Lower lobe of right lung (tissue), 2 donors: ENCODE data around the gene SND1. TPM values are rescaled to one million over a fixed set of nuclear protein-coding genes. Genes with fewer than 3 reads are reported as not detected.

Experiments used
- ATAC-seq, 2 donors: fragments of 200-7000 bp; cut with Tn5 transposase; one replicate each; pipeline ENCODE4 v1.9.1; 2020 to 2022; ENCODE audit warnings: mild to moderate bottlenecking in 2 of 2, moderate library complexity in 2 of 2
- DNase-seq: peaks from one replicate; pipeline ENCODE4 v3.0.0-alpha.2; 2020
- H3K27ac ChIP-seq: fragments of 200-600 bp; one replicate; pipeline ENCODE4 v1.8.0; 2022
- H3K27me3 ChIP-seq: fragments of 200-600 bp; one replicate; pipeline ENCODE4 v1.8.0; 2022; ENCODE audit warnings: low read depth
- H3K36me3 ChIP-seq: fragments of 200-600 bp; one replicate; pipeline ENCODE4 v1.8.0; 2022; ENCODE audit warnings: mild to moderate bottlenecking
- H3K4me1 ChIP-seq: fragments of 200-600 bp; one replicate; pipeline ENCODE4 v1.8.0; 2022
- H3K4me3 ChIP-seq: fragments of 200-600 bp; one replicate; pipeline ENCODE4 v1.8.0; 2022; ENCODE audit warnings: mild to moderate bottlenecking
- H3K9me3 ChIP-seq: fragments of 200-600 bp; one replicate; pipeline ENCODE4 v1.8.0; 2022
- intact Hi-C: fragments of 100-400 bp; cut with DNase I; formaldehyde crosslinking; loops from one replicate; pipeline ENCODE4 v1.11.0; 2022
- total RNA-seq: library from RNA; stranded (reverse); fragmentation: NEBNext Ultra II Directional; extraction: Animal tissue kit (Norgen Biotek cat#: 25700); gene quantifications from one replicate; pipeline ENCODE4 v1.2.1, GENCODE V29; 2021
- TF ChIP-seq, protein P1 (sequence below): fragments of 200-600 bp; IDR thresholded peaks from one replicate; pipeline ENCODE4 v1.8.0; 2022; ENCODE audit warnings: antibody characterized with exemption, mild to moderate bottlenecking
- donor health status: DM: no; HTN: yes; CAD: no; lungs with severe emphysema.

Gene SND1
- total RNA-seq, 1 donor from 2014 or later, result 142 TPM

DNA sequence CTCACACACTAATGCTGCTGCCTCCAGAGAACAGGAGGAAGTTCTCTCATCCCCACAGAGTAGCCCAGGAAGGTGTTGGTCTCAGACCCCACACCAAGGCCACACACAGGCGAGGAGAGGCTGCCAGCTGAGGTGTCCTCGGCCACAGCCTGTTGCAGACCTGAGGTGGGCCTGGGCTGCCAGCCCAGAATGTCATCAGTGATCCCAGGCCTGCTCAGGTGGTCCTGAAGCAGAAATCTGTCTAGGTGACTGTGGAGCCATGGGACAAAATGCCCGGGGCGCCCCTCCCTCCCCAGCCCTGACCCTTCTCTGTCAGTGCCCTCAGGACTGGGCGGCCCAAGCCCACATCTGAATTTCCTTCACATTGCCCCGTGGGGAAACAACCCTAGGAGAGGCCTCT is 422.7 kb downstream of the SND1 start:
- H3K4me3 ChIP-seq, result no peak overlapping the region
- intact Hi-C loops, result no loop called here
- peaks cover 39% of the 10 kb centered on the region for H3K36me3 ChIP-seq
- H3K4me1 ChIP-seq, result peaks cover 12% of the 10 kb centered on the region
- no peak overlapping the region for H3K27ac ChIP-seq
- no peak for DNase-seq
- no peaks in the 10 kb centered on the region for H3K27me3 ChIP-seq
- no peak for ATAC-seq
- TF ChIP-seq, protein P1, sequence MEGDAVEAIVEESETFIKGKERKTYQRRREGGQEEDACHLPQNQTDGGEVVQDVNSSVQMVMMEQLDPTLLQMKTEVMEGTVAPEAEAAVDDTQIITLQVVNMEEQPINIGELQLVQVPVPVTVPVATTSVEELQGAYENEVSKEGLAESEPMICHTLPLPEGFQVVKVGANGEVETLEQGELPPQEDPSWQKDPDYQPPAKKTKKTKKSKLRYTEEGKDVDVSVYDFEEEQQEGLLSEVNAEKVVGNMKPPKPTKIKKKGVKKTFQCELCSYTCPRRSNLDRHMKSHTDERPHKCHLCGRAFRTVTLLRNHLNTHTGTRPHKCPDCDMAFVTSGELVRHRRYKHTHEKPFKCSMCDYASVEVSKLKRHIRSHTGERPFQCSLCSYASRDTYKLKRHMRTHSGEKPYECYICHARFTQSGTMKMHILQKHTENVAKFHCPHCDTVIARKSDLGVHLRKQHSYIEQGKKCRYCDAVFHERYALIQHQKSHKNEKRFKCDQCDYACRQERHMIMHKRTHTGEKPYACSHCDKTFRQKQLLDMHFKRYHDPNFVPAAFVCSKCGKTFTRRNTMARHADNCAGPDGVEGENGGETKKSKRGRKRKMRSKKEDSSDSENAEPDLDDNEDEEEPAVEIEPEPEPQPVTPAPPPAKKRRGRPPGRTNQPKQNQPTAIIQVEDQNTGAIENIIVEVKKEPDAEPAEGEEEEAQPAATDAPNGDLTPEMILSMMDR, result no peak
- H3K9me3 ChIP-seq, result no peaks in the 10 kb centered on the region

DNA sequence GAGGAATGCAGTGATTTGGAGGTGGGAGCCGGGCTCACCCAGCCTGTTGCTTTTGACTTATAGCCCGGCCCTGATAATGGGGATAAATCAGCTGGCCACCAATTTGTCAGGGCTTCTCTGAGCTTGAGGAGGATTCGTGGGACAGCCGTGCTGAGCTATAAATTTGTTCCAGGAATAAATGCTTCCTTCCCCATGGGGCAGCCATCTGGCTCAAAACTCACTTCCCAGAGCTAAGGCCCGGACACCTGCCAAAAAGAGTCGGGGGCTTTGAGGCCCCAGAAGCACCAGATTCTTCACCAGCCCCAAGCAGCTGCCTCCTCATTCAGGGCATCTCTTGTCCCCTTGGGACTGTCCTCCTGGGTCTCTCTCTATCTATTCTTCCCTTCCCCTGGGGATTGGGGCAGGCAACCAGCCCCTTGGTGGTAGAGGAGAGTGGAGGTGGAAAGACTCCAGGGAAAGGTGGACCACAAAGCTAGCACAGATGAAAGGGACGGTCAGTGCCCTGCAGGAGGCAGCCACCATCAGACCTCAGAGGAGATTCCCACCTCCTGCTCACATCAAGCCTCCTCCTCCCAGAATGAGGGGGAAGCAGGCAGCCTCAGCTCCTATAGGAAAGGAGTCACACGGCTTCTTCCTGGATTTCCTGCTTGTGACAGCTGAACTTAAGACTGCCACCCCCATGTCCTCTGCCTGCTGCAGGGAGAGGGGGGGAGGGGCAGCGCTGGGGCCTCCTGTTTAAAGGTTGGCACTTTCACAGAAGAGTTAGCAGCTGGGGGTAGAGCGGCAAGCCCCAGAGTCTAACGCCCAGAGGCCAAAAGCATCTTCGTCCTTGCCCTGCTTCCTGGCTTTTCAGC is 423.5 kb downstream of the SND1 start:
- Histone ChIP-seq H3K4me3 (no peak overlapping the region), H3K4me1 (peaks cover 8% of the 10 kb centered on the region), H3K27me3 (no peaks in the 10 kb centered on the region), H3K36me3 (peaks cover 46% of the 10 kb centered on the region), H3K9me3 (no peaks in the 10 kb centered on the region), H3K27ac (no peak overlapping the region)
- ATAC-seq (no peak), DNase-seq (no peak)
- intact Hi-C loops, result no loop called here
- TF ChIP-seq, protein P1, result no peak

DNA sequence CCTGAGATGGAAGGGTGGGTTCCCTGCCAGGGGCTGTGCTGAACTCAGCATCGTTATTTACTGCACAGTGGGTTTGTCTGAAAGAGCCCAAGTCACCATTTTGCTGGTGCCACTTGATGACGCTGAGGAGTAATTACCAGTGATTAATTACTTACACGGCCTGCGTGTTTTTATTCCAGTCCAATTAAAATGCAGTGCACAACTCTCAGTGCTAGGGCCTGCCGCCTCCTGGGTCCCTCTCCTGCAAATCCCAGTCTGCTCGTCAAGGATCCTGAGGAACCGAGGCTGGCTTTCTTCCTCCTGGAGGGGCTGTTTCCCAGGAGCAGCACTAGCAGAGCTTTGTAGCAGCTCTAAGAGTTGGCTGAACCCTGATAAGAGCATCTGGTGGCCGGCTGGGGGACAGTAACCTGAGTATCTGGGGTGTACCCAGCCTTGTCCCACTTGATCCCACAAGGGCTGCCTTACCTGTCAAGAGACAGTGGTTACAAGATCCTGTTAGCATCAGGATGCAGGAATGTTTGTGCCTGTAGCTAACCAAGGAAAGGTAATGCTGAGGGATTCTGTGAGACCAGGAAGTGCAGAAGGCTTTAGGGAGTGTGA is 424.3 kb downstream of the SND1 start:
- intact Hi-C loops, result no loop called here
- TF ChIP-seq, protein P1, result no peak
- ATAC-seq (no peak), DNase-seq (no peak)
- Histone ChIP-seq H3K27ac (no peak overlapping the region), H3K27me3 (no peaks in the 10 kb centered on the region), H3K9me3 (no peaks in the 10 kb centered on the region), H3K4me1 (peaks cover 8% of the 10 kb centered on the region), H3K36me3 (peaks cover 53% of the 10 kb centered on the region), H3K4me3 (no peak overlapping the region)

DNA sequence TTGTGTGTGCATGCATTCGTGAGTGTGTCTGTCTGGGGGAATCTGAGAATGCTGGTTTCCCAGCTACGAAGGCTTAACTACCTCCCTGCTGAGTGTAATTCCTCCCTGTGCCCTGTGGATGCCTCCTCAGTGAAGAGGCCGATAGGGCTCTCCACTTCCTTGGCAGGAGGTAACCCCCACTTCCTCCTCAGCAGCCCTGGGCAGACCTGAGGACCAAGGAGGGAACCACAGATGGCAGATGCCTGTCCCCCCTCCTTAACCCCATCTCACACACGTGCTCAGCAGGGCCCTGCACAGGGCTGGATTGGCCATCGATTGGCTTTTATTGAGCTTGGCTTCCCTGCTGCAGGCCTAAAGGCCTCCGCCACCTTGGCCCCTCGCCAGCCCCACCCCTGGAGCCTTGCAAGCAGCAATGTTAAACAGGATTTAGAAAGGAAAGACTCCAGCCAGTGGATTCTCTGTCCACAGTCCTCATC is 424.8 kb downstream of the SND1 start:
- peak; percentile 62 for DNase-seq
- Histone ChIP-seq H3K27me3 (no peaks in the 10 kb centered on the region), H3K36me3 (peaks cover 58% of the 10 kb centered on the region), H3K4me3 (no peak overlapping the region), H3K4me1 (peaks cover 8% of the 10 kb centered on the region), H3K9me3 (no peaks in the 10 kb centered on the region), H3K27ac (no peak overlapping the region)
- TF ChIP-seq, protein P1, result no peak
- intact Hi-C loops, result no loop called here
- peak; percentile 11 to 29 for ATAC-seq

DNA sequence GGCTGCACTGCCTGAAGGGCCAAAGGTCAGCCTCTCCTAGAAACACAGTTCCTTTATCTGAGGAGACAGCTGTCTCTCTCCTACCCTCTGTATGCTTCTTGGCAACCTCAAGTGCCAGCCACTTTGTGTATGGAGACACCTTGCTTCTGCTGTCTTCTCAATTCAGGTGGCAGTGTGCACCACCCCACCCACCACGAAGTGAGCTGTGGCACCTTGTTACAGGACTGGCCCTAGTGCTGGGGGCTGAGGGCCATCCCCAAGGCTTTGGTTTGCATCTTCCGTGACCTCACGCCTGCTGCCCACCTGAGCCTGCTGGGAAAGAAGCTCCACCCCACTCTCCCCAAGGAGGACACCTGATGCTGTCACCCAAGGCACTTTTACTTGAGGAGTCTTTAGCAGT is 426.3 kb downstream of the SND1 start:
- no peaks in the 10 kb centered on the region for H3K27me3 ChIP-seq
- ATAC-seq (no peak), DNase-seq (no peak)
- no peak overlapping the region for H3K4me3 ChIP-seq
- TF ChIP-seq, protein P1, result no peak
- peaks cover 8% of the 10 kb centered on the region for H3K4me1 ChIP-seq
- H3K36me3 ChIP-seq, result peaks cover 71% of the 10 kb centered on the region
- no peaks in the 10 kb centered on the region for H3K9me3 ChIP-seq
- intact Hi-C loops, result no loop called here
- H3K27ac ChIP-seq, result no peak overlapping the region
